GM12892 (cell line): ENCODE measurements around the gene SPPL2B.

Source experiments
- POLR2A ChIP-seq: IDR thresholded peaks from 2 replicates; pipeline ENCODE4 v1.6.1; 2011; ENCODE audit warnings: low read depth, low read length, control low read depth
- POLR2AphosphoS5 ChIP-seq: IDR thresholded peaks from 2 replicates; pipeline ENCODE4 v1.6.1; 2011; ENCODE audit warnings: low read depth, low read length, control low read depth

DNA sequence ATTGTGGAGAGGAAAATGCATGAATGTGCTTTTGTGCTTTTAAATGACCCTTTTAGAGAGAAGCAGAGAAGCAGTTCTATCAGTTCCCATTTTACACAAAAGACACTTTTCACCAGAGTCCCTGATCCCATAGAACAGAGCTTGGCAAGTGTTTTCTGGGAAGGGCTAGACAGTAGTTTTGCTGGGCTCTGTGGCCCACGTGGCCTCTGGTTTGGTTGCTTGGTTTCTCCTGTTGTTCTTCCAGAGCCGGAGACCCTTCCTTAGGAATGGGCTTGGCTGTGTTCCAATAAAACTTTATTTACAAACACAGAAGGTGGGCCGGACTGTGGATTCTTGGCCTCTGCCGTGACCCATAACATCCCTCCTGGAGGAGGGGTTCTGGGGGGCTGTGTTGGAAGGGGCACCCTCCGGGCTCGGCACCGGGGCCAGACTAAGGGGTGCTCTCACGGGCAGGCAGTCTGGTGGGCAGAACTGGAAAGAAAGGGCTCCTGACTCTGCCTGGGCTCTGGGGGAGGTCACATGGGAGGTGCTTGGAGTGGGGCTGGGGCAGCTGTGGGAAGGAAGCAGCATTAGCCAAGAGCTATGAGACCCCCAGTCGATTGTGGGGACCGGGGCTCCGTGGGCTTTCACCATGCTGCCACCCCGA, 3.2 kb downstream of the SPPL2B start:
- TF ChIP-seq POLR2A (no peak), POLR2AphosphoS5 (no peak)
